ENCODE data around the gene BOK.

BOK gene

DNA sequence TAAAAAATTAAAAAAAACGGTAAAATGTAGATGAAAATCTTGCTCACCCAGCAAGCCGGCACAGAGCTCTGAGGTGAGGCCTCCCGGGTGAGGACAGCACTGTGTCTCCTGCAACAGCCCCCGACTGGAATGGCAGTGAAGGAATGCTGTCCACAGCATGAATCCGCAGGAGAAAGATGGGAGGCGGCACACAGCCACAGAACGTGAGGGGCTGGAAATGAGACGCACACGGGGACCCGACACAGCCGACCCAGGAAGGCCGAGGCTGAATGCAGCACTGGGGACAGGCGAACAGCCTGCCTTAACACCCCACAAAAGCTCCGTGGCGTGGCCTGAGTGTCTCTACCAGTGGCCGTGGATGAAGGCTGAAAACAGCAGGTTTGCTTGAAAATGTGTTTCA lies 34.7 kb downstream of the BOK start:
- DNase-seq (ENCODE audit: low read depth, low spot score) = no peak
- no peak overlapping the region for H3K27ac ChIP-seq

DNA sequence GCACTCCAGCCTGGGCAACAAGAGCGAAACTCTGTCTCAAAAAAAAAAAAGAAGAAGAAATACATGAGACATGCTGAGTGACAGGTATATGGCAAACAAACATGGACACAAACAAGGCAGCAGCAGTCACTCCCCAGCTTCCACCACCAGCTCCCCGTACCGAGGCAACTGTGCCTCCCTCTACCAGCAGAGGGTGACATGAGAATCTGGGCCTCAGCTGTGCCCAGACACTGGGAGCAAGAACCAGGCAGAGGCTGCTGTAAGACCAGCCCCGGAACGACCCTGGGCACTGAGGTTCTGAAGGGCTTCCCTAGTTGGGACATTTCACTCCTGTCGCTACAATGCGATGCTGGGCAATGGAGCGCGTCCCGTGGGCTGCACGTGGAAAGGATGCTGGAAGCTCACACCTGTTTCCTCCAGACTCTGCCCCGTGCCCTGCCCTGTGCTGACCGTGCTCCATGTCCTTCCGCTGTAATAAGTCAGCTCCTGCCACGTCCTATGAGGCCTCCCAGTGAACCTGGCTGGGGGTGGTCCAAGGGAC lies 37.1 kb downstream of the BOK start:
- no peak for DNase-seq (ENCODE audit: low read depth, low spot score)
- no peak overlapping the region for H3K27ac ChIP-seq

DNA sequence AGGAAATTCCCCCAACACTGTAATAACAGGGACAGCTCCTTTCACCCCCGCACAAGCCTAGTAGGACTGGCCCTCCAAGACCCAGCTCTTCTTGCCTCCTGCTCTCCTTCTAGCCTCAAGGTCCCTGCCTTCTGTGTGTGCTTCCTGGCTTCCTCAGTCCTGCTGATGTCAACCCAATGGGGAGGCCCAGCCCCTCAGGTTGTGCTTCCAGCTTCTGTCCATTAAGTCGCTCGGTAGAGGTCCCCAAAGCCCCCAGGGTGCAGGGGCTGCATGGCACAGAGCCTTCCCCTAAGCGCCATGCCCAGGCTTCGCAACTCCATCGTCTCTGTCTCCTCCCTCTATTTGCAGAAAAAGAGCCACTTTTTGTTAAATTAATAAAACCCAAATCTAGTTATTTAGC lies 39.0 kb downstream of the BOK start:
- H3K27ac ChIP-seq = no peak overlapping the region
- DNase-seq (ENCODE audit: low read depth, low spot score) = no peak

DNA sequence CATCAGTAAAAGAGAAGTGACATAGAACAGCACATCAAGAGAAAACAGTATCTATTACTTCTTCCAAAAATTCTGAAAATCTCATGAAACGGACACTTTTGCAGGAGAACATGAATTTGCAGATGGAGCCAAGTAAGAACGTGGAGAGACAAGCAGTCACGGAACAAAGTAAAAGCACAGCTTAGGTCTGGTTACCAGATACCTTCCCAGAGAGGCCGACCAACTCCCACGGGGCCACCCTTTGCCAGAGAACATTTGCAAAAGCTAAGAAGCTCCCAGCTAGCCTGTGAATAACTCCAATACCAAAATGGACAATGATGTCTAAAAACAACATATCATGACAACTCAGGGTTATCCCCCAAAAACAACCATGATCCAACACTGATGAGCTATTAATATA lies 39.5 kb downstream of the BOK start:
- no peak overlapping the region for H3K27ac ChIP-seq
- no peak for DNase-seq (ENCODE audit: low read depth, low spot score)

DNA sequence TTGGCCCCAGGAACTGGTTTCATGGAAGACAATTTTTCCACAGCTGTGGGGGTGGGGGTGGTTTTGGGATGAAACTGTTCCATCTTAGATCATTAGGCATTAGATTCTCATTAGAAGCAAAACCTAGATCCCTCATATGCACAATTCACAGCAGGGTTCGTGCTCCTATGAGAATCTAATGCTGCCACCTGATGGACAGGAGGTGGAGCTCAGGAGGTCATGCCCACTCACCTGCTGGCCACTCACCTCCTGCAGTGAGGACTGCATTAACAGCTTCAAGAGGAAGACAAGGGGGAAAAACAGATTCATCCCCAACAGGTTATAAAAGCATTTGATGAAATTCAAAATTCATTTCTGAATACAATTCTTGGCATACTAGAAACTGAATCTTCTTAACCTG lies 39.9 kb downstream of the BOK start:
- no peak for DNase-seq (ENCODE audit: low read depth, low spot score)
- no peak overlapping the region for H3K27ac ChIP-seq

DNA sequence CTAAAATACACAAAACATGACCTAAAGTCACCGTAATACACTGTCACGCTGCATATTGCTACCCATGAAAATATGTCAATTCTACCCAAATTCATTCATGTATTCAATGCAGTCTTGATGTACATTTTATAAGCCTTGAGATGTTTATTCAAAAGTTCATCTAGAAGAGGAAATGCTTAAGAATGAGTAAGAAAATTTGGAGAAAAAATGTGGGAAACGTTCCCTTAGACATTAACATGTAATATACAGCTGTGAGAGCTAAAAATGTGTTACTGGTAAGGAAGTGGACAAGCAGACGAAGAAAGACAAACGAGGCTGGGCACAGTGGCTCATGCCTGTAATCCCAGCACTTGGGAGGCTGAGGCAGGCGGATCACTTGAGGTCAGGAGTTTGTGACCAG lies 41.1 kb downstream of the BOK start:
- no peak overlapping the region for H3K27ac ChIP-seq
- DNase-seq (ENCODE audit: low read depth, low spot score) = no peak

DNA sequence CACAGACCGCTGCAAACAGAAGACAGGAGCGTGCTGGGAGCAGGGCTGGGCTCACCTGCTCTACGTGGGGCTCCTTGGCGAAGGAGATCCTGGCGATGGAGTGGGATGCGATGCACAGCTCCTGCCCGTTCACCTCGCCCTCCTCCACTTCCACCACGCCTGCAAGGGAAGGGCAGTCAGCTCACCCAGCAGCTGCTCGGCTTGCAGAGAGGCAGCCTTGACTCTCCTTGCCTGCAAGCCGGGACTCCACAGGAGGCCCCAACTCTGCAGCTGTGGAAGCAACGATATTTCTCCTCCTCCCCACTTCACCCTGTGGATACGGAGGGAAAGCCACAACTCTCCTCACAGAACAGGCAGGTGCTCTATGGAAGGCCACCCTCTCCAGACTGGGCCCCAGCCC lies 43.3 kb downstream of the BOK start:
- no peak for DNase-seq (ENCODE audit: low read depth, low spot score)

DNA sequence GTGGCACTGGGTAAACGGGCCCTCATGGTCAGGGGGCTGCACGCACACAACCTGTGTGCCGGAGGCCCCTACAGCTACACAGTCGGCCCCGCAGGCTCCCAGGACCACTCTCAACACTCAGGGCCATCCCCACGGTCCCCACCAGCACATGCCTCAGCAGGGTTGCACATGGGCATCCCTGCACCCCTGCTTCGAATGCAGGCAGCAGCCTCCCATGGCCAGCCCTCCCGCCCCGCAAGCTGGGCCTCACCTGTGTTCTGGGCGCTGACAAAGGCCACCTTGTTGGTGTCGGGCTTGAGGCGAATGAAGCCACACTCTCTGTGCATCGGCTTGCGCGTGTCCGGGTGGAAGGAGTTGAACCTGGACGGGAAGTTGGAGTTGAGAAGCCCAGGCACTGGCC lies 44.2 kb downstream of the BOK start:
- DNase-seq (ENCODE audit: low read depth, low spot score) = no peak
- no peak overlapping the region for H3K27ac ChIP-seq

More for the DNA sequence above, 43.3 kb downstream of the BOK start:
- no peak overlapping the region for H3K27ac ChIP-seq

DNA sequence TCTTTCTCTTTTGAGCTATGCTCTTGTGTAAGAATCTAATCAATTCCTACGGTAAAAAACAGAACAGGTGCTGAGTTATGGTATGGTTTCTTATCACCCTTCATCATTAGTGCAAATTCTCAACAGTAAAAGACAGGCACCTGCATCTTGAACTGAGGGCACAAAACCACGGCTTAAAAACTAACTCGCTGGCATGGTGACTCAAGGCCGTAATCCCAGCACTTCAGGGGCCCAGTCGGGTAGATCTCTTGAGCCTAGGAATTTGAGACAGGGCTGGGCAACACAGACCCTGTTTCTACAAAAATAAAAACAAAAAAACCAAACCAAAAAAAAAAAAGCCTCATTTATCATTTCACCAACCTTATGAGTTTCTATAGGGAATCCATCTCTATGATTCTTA lies 45.1 kb downstream of the BOK start:
- no peak for DNase-seq (ENCODE audit: low read depth, low spot score)

DNA sequence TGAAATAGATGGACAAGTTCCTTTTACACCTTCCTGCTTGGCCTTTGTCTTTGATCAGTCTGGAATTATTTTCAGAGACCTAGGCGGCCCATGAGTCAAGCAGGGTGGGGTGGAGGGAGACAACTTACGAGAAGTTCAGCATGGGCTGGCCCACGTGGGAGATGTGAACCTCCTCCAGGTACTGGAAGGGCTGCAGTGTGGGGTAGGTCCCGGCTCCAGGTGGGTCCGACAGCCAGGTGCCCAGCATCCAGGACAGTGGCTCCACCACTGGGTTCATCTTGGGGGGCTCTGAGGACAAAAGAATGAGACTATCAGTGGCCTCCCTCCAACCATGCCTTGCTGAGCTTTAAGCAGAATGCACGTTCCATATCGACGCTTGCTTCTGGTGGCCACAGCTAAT lies 47.6 kb downstream of the BOK start:
- no peak for DNase-seq (ENCODE audit: low read depth, low spot score)
- no peak overlapping the region for H3K27ac ChIP-seq

More for the DNA sequence above, 45.1 kb downstream of the BOK start:
- no peak overlapping the region for H3K27ac ChIP-seq

DNA sequence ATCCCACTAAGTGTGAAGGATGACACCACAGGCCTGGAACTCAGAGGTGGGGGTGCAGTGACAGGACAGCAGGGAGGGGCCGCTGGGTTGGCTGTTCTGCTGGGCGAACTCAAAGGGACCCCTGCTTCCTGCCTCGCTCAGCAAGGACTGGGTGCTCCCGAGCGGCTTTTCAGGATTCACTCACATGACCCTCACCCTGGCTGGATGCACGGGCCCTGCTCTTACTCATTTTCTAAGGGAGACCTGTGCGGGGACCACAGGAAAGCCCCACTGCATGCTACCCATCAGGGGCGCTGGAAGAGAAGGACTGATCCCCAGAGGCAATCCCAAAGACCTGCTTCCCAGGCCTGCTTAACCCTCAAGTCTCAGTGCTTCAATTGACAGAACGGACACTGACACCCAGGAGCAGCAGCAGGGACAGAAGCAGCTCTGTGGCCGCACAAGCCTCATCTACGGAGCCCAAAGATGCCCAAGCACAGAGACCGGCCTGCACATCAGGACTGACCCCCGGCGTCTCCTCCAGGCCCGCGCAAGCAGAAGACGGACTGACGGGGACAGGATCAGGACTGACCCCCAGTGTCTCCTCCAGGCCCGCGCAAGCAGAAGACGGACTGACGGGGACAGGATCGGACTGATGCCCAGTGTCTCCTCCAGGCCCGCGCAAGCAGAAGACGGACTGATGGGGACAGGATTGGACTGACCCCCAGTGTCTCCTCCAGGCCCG lies 48.8 kb downstream of the BOK start:
- H3K27ac ChIP-seq = no peak overlapping the region
- no peak for DNase-seq (ENCODE audit: low read depth, low spot score)

DNA sequence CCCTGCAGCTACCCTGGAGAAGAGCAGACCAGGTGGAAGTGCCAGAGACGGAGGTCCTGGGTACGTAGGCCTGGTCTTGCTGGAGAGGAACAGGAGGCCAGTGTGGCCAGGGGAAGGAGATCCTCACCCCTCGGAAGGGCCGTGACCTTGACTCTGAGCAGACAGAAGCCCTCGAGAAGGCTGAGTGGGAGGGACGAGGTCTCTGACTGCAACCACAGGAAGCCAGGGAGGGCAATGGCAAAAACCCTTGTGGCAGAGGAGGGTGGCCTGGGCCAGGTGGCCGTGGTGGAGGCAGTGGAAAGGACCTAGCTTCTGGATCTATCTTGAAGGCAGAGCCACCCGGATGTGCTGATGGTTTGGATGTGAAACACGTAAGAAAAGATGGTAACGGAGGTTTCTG lies 50.3 kb downstream of the BOK start:
- DNase-seq (ENCODE audit: low read depth, low spot score) = no peak
- H3K27ac ChIP-seq = no peak overlapping the region

DNA sequence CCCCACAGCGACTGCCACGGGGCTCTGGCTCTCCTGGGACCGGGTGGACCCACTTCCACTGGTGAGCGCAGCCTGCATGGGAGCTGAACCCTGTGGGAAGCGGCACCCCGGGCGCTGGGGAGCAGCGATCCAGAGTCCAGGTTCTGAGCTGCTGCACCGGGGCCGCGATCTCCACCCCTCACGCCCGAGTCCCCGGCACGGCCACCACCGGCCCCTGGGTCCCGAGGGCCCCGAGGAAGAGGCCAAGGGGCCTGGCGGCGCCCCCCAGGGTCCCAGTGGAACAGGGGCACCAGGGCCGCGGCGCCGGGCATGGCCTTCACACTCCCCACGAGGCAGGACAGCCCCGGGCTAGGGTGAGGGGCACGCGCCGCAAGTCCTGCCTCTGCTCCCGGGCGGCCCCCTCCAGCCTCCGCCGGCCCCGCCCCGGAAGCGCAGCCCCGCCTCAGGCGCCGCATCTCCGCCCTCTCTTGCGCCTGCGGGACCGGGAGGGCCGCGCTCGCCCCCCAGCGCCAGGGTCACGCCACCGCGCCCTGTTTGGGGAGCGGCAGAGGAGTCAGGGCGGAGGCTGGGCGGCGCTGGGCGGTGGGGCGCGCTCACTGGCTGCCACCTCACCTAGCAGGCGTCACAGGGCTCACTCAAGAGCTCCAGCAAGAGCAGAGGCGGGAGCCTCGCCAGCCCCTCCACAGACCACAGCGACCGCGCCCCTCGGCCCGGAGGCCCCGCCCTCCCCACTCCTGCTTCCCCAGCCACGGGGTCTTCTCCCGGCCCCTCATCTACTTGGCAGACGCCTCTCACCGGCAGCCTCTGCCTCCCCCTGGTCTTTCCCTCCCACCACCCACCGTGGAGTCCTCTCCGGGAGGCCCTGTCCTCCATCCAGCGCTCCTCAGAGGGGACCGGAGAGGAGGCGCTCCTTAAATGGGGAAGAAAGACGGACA lies 51.6 kb downstream of the BOK start:
- peak; percentile 20 for DNase-seq (ENCODE audit: low read depth, low spot score)

DNA sequence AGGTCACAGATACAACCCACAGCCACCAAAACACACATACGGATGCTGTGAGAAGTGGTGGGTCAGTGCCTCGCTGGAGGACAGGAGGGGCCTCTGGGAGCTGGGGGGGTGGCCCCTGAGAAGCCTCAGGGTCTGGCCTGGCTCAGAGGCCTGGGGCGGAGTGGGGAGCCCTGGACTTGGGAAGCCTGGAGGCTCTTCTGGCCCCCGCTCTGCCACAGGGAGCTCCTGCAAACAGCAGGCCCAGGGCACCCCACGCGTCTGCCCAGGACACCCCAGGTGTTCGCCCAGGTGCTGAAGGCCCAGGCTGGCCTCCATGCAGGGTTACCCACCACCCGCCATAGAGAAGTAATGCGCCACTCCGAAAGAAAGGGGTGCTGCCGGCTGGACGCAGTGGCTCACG lies 52.5 kb downstream of the BOK start:
- DNase-seq (ENCODE audit: low read depth, low spot score) = no peak
- H3K27ac ChIP-seq = no peak overlapping the region

More for the DNA sequence above, 51.6 kb downstream of the BOK start:
- H3K27ac ChIP-seq = peak overlapping the region; percentile 20

DNA sequence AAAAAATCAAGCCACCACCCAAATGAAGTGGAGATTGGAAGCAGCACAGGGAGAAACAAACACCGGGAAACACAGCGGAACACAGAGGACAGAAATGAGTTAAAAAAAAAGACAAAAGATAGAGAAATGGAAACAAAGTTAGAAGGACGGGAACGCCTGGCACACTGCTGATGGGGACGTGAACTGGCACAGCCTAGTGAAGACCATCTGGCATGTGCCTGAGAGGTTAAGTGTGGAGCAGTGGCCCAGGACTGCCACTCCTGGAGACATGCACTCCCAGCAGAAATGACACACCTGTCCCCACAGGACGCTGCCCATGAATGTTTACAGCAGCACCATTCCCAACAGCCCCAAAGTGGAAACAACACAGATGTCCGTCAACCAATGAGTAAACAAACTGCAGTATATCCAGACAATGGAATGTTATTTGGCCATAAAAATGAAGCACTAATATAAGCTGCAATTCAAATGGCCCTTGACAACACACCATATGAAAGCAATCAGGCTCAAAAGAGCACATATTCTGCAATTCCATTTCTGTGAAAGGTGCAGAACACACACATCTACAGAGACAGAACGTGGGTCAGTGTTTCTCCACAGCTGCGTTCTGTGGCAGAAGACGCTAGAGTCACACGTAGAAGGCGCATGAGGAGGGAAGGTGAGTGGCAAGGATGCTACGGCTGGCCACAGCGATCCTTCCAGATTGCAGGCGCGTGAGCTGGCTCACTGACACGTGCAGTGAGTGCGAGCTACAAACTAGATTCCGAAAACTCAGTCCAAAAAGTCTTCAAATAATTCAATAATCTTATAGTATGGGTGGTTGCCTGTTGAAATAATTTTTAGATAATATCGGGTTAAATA lies 53.8 kb downstream of the BOK start:
- no peak for DNase-seq (ENCODE audit: low read depth, low spot score)
- H3K27ac ChIP-seq = no peak overlapping the region

DNA sequence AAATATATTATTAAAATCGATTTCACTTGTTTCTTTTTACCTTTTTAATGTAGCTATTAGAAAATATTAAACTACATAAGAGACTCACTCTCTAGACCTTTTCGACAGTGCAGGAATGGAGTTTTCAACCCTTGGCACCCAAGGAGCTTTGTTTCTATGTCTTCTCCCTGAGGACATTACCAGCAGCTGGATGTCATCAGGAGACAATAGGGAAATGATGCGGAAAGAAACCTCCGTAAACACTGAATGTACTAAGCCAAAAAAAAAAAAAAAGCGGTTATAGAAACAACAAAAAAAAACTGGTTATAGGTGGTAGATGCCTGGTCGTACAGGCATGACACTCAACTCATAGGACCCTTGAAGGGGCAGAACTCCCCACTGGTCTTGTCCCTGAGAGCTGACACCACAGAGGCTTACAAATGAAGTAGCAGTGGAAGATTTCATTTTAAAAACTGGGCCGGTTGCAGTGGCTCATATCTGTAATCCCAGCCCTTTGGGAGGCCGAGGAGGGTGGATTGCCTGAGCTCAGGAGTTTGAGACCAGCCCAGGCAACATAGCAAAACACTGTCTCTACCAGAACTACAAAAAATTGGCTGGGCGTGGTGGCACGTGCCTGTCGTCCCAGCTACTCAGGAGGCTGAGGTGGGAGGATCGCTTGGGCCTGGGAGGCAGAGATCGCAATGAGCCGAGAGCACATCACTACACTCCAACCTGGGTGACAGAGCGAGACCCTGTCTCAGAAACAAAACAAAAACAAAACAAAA lies 54.7 kb downstream of the BOK start:
- H3K27ac ChIP-seq = no peak overlapping the region
- DNase-seq (ENCODE audit: low read depth, low spot score) = no peak

DNA sequence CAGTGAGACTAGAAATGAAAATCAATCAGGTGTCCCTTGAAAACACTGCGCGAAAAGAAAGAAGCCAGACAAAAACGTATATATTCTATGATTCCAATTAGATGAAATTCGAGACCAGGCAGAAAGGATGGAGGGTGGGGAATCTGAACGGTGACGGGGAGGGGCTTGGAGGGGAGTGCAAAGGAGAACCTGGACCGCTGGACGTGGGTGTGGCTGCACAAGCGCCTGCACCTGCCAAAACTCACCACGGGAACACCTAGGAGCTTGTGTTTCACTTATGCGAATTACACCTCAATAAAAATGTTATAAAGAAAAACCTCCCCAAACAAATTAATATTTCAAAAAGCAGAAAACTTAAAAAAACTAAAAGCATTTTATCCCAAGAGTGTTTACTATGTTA lies 56.5 kb downstream of the BOK start:
- H3K27ac ChIP-seq = no peak overlapping the region
- DNase-seq (ENCODE audit: low read depth, low spot score) = no peak

DNA sequence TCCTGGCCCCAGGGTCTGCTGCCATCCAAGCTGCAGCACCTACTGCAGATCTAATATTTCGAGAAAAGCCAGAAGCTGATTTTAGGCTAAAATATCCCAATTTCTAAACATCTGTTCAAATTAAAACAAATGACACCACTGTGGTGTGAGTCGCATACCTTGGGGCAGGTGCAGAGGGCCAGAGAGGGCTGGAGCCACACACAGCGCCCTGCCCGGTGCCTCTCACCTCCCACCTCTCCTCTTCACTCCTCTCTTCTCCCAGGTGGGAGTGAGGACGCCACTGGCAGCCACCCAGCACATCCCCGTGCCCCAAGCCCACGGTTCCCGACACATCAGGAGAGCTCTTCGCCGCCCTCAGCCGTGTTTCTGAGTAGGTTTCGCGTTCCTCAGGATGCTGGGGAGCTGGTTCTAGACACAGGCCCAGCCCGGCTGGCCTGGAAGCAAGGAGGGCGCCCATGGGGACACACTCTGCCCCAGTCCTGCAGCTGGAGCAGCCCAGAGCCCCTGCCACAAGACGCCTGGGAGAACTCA lies 57.0 kb downstream of the BOK start:
- DNase-seq (ENCODE audit: low read depth, low spot score) = no peak
- no peak overlapping the region for H3K27ac ChIP-seq

Data from epithelial cell of prostate (primary cell).